Activated CD4-positive, CD25-positive, alpha-beta regulatory T cell (primary cell): ENCODE results near the gene RAB31.
"Not testable (repeated sequence)": the region's sequence is repeated elsewhere in the genome, so short reads cannot be mapped to it uniquely, and the experiment has no call there.

Experiments used
- DNase-seq, 4 experiments: peaks; one replicate each; lab custom pipeline; 2025; lab: John Stamatoyannopoulos, UW

RAB31 gene

GRCh38 chr18:9890196-9890595 is 182.1 kb downstream of the RAB31 start:
- DNase-seq, result no peak

GRCh38 chr18:9890957-9891356 is 182.9 kb downstream of the RAB31 start:
- no peak for DNase-seq

DNA sequence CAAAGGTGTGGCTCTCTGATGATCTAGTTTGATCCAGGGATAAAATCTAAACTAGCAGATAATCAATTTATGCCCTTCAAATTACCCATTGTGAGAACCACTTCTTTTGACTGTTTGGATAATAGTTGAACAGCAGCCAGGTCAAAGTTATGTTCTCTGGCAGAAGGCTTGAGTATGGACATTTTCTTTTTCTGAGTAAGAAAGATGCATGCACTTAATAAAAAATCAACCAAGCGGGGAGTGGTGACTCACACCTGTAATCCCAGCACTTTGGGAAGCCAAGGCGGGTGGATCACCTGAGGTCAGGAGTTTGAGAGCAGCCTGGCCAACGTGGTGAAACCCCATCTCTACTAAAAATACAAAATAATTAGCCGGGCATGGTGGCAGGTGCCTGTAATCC is 183.4 kb downstream of the RAB31 start:
- DNase-seq, result not testable (repeated sequence)

GRCh38 chr18:9894454-9895068 is 186.5 kb downstream of the RAB31 start:
- no peak for DNase-seq

GRCh38 chr18:9897129-9897528 is 189.0 kb downstream of the RAB31 start:
- DNase-seq, result no peak

GRCh38 chr18:9897787-9898291 is 189.7 kb downstream of the RAB31 start:
- DNase-seq, result not testable (repeated sequence)

- DNase-seq, result no peak
Measured at GRCh38 chr18:9898792-9899549, 190.9 kb downstream of the RAB31 start.

GRCh38 chr18:9899550-9899930 is 191.4 kb downstream of the RAB31 start:
- not testable (repeated sequence) for DNase-seq

DNA sequence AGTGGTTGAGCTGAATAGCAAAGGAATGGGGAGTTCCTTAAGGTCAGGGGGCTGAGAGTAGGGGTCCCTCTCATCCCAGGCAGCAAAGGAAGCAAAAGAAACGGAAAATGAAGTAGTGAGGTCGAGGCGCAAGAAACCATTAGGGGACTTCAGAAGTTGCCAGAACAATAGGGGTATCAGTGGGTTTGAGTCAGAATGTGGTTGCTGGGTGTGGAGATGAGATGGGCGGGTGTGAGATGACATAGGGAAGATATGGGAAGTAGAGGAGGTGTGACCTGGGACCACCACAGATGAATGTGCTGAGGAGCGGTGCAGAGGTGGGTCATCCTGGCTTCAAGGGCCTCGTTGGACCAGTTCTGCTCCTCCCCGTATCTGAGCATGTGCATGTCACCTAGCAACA is 192.6 kb downstream of the RAB31 start:
- no peak for DNase-seq

DNA sequence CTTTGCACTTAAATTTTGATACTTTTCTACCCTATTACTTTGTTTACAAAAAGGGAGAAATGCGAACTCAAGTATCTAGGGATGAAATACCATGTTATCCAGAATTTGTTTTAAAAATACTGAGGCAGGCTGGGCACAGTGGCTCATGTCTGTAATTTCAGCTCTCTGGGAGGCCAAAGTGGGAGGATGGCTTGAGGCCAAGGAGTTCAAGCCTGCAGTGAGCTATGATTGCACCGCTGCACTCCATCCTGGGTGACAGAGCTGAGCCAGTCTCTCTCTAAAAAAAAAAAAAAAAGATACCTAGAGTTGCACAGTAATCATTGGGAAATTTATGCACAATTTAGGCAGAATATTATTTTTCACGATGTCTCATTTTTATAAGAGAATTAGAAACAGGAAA is 193.3 kb downstream of the RAB31 start:
- no peak for DNase-seq

DNA sequence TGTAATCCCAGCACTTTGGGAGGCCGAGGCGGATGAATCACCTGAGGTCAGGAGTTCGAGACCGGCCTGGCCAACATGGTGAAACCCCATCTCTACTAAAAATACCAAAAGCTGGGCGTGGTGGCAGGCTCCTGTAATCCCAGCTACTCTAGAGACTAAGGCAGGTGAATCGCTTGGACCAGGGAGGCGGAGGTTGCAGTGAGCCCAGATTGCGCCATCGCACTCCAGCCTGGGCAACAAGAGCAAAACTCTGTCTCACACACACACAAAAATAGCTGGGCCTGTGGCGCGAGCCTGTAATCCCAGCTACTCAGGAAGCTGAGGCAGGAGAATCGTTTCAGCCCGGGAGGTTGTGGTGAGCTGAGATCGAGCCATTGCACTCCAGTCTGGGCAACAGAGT is 194.2 kb downstream of the RAB31 start:
- DNase-seq, result not testable (repeated sequence)

- no peak for DNase-seq
Measured at GRCh38 chr18:9902832-9903231, 194.7 kb downstream of the RAB31 start.

DNA sequence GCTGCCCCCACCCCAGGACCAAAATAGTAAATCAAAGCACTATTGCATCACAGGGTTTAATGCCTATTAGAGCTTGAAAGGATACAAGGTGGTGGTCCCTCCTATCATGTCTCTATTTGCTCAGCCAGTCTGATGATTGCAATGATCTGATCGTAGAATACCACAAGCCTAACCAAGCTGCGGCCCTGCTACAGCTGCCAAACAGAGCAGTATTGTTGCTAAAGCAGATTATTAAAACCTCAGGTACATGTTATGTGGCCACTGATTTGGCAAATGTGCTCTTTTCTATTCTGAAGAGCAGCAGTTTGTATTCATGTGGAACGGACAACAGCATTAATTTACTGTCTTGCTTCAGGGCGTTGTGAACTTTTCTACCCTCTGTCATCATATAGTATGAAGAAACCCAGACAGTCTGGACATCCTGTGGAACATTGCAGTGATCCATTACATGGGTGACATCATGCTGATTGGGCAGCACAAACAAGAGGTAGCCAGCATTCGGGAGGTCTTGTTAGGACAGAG is 197.4 kb downstream of the RAB31 start:
- no peak for DNase-seq

DNA sequence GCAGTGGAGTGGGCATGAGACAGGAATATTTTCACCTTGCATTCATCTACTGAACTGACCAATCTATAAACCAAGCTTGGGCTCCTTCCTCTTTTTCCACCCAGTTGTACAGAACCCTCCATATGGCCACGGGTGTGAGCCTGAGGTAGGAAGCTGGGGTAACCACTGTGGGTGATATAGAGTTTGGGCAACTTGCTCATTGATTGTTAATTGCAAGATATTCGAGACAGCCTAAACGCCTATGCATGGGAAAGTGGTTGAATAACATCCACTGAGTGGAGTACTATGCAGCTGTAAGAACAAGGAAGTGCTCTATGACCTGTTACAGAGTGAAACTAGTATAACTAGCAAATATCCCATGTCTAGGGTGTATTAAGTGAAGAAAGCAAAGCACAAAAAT is 198.4 kb downstream of the RAB31 start:
- no peak for DNase-seq

DNA sequence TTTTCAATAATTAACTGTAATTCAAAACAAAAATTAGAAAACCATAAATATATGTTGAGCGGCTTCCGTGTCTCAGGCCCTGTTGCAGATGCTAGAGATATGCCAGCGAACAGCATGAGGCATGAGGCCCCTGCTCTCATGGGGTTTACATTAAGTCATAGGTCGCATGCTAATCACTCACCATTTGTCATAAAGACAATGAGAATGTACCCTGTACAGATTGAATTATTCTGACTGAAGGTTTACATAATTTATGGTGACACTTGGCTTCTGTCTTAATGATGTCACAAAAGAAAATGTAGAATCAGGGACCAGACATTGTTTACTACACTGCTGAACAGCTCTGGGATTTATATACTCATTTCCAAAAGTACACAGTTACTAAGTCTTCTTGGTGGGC is 199.8 kb downstream of the RAB31 start:
- DNase-seq, result no peak

GRCh38 chr18:9910071-9910470 is 202.0 kb downstream of the RAB31 start:
- no peak for DNase-seq

GRCh38 chr18:9910661-9911060 is 202.6 kb downstream of the RAB31 start:
- DNase-seq, result no peak

GRCh38 chr18:9911226-9911625 is 203.1 kb downstream of the RAB31 start:
- no peak for DNase-seq
